Measurements from ENCODE around the gene PLK5. TPM values are rescaled to one million over a fixed set of nuclear protein-coding genes. Genes with fewer than 3 reads are reported as not detected.

PLK5 gene
- total RNA-seq, 1 donor from 2014 or later, result 0.12 TPM

DNA sequence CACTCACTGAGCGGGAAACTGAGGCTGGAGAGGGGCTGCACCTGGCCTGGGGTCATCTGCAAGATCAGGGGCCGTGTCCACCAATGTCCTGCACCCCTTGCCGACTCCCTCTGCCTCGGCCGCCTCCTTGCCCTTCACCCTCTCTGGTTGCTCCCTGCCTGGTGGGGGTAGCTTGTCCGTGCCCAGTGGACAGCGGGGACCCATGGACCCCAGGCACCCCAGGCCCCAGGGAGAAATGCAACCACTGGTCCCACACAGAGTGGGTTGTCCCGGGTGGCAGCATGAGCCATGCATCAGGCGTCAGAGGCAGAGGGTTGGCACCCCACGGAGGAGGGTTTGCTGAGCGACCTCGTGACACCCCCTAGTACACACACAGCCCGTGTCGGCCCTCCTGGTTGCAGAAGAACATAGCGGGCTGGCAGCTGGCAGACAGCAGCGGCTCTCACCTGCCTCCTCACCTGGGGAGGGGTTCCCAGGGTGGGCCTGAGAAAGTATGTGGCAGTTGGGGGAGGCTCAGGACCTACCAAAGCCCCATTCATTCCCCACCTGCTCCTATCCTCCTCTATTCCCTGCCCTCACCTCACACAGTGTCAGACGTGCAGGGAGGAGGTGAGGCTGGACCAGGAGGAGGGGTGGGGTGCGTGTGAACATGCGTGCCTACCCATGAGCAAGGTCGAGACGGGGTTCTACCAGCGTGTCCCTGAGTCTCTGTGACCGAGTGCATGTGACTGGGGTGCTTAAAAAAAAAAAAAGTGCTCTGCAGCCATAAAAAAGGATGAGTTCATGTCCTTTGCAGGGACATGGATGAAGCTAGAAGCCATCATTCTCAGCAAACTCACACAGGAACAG lies 19.7 kb upstream of the PLK5 start:
- no peaks in the 10 kb centered on the region for H3K36me3 Mint-ChIP-seq (ENCODE audit: low read depth)
- no peak for TF ChIP-seq CTCF (IDR thresholded peaks at IDR 0.05)
- peaks cover 7% of the 10 kb centered on the region for H3K27me3 Mint-ChIP-seq (ENCODE audit: low read depth)
- H3K4me3 Mint-ChIP-seq (ENCODE audit: unreplicated experiment), result no peak overlapping the region
- H3K27ac Mint-ChIP-seq (ENCODE audit: unreplicated experiment), result no peak overlapping the region
- H3K9me3 Mint-ChIP-seq (ENCODE audit: low read depth), result no peaks in the 10 kb centered on the region
- DNase-seq (ENCODE audit: low spot score), result no peak
- H3K4me1 Mint-ChIP-seq (ENCODE audit: low read depth), result peaks cover 5% of the 10 kb centered on the region

DNA sequence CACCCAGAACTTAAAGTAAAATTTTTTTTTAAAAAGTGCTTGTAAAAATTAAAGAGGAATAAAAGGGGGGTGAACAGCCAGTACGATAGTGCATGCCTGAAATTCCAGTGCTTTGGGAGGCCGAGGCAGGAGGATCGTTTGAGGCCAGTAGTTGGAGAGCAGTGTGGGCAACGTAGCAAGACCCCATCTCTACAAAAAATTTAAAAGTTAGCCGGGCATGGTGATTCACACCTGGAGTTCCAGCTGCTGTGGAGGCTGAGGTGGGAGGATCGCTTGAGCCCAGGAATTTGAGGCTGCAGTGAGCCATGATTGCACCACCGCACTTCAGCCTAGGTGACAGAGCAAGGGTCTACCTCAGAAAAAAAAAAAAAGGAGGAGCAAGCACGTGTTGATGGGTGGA lies 18.9 kb upstream of the PLK5 start:
- DNase-seq (ENCODE audit: low spot score), result no peak
- H3K27ac Mint-ChIP-seq (ENCODE audit: unreplicated experiment), result no peak overlapping the region
- peaks cover 7% of the 10 kb centered on the region for H3K27me3 Mint-ChIP-seq (ENCODE audit: low read depth)

DNA sequence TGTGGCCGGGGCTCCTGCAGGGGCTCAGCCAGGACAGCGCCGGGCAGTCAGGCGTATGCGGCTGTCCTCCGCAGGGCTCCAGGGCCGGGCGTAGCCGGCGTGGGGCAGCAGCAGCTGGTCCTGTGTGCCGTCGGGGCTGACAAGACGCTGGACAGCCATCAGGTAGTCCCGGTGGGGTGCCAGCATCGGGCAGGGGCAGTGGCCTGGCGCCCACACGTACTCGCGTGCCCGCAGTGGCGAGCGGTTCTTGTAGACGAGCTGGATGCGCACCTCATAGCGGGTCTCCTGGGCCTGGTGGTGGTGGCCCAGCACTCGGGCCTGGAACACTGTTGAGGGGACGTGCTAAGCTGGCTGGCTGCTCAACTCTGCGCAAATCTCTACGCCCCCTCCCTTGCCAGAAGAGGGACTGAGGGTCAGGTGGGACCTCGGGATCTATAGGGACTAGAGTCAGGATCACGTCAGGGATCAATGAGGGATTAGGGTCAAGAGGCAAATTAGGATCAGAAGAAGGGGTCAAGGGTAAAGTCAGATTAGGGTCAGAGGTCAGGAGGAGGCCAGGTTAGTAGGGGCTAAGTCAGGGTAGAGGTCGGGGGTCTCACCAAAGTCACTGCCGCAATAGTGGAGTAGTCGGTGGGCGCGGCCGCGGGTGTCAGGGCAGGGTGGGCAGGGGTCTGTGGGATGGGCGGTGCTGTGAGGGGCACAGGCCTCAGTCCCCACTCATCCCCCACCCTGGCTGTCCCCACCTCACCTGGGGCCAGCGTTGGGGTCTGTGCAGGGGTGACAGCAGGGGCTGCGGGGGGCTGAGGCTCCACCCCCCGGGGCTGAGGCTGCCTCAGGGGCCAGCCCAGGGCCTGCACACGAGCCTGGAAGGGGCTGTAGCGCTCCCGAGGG lies 17.6 kb upstream of the PLK5 start:
- TF ChIP-seq CTCF (IDR thresholded peaks at IDR 0.05), result no peak
- Mint-ChIP-seq H3K9me3 (ENCODE audit: low read depth) (no peaks in the 10 kb centered on the region), H3K27me3 (ENCODE audit: low read depth) (peaks cover 7% of the 10 kb centered on the region), H3K36me3 (ENCODE audit: low read depth) (no peaks in the 10 kb centered on the region), H3K4me3 (ENCODE audit: unreplicated experiment) (no peak overlapping the region), H3K27ac (ENCODE audit: unreplicated experiment) (no peak overlapping the region), H3K4me1 (ENCODE audit: low read depth) (peaks cover 12% of the 10 kb centered on the region)
- peak; percentile 95 for DNase-seq (ENCODE audit: low spot score)

More for the DNA sequence above, 18.9 kb upstream of the PLK5 start:
- TF ChIP-seq CTCF (IDR thresholded peaks at IDR 0.05), result no peak
- Mint-ChIP-seq H3K36me3 (ENCODE audit: low read depth) (no peaks in the 10 kb centered on the region), H3K4me3 (ENCODE audit: unreplicated experiment) (no peak overlapping the region), H3K4me1 (ENCODE audit: low read depth) (peaks cover 8% of the 10 kb centered on the region), H3K9me3 (ENCODE audit: low read depth) (no peaks in the 10 kb centered on the region)

- Mint-ChIP-seq H3K9me3 (ENCODE audit: low read depth) (no peaks in the 10 kb centered on the region), H3K27ac (ENCODE audit: unreplicated experiment) (peak overlapping the region; percentile 99), H3K36me3 (ENCODE audit: low read depth) (no peaks in the 10 kb centered on the region), H3K4me3 (ENCODE audit: unreplicated experiment) (no peak overlapping the region), H3K27me3 (ENCODE audit: low read depth) (peaks cover 7% of the 10 kb centered on the region), H3K4me1 (ENCODE audit: low read depth) (peaks cover 14% of the 10 kb centered on the region)
- TF ChIP-seq CTCF (IDR thresholded peaks at IDR 0.05), result no peak
- DNase-seq (ENCODE audit: low spot score), result no peak
Observed at GRCh38 chr19:1507192-1507660, 16.7 kb upstream of the PLK5 start.

Measured in chondrocyte (in vitro differentiated cells).